Fibroblast of gingiva (primary cell): ENCODE data around the gene ITPK1.

Experiments used
- DNase-seq: peaks from one replicate; pipeline ENCODE4 v3.0.0-alpha.2; 2011; ENCODE audit warnings: low read depth

Gene ITPK1

GRCh38 chr14:92952481-92953298, 163.0 kb downstream of the ITPK1 start:
- DNase-seq, result no peak

- peak; percentile 57 for DNase-seq
Observed at GRCh38 chr14:92951912-92952471, 163.7 kb downstream of the ITPK1 start.

GRCh38 chr14:92951261-92951660, 164.5 kb downstream of the ITPK1 start:
- no peak for DNase-seq

GRCh38 chr14:92950773-92951172, 165.0 kb downstream of the ITPK1 start:
- no peak for DNase-seq

GRCh38 chr14:92950193-92950540, 165.6 kb downstream of the ITPK1 start:
- no peak for DNase-seq

GRCh38 chr14:92949496-92950192, 166.1 kb downstream of the ITPK1 start:
- DNase-seq, result no peak

- no peak for DNase-seq
Observed at GRCh38 chr14:92948647-92949046, 167.1 kb downstream of the ITPK1 start.

- no peak for DNase-seq
Observed at GRCh38 chr14:92946847-92947545, 168.7 kb downstream of the ITPK1 start.

- DNase-seq, result peak; percentile 5
Observed at GRCh38 chr14:92945959-92946846, 169.5 kb downstream of the ITPK1 start.

- no peak for DNase-seq
Observed at GRCh38 chr14:92945544-92945943, 170.2 kb downstream of the ITPK1 start.

GRCh38 chr14:92944976-92945375, 170.7 kb downstream of the ITPK1 start:
- no peak for DNase-seq

GRCh38 chr14:92943855-92944570, 171.7 kb downstream of the ITPK1 start:
- DNase-seq, result no peak

GRCh38 chr14:92942976-92943710, 172.6 kb downstream of the ITPK1 start:
- DNase-seq, result no peak

GRCh38 chr14:92942576-92942975, 173.1 kb downstream of the ITPK1 start:
- no peak for DNase-seq

- DNase-seq, result no peak
Observed at GRCh38 chr14:92942136-92942535, 173.6 kb downstream of the ITPK1 start.

- DNase-seq, result no peak
Observed at GRCh38 chr14:92941531-92941930, 174.2 kb downstream of the ITPK1 start.

GRCh38 chr14:92940543-92940942, 175.2 kb downstream of the ITPK1 start:
- no peak for DNase-seq

- DNase-seq, result no peak
Observed at GRCh38 chr14:92939699-92940098, 176.0 kb downstream of the ITPK1 start.

- DNase-seq, result no peak
Observed at GRCh38 chr14:92938890-92939671, 176.6 kb downstream of the ITPK1 start.
